ENCODE measurements around the gene ENOPH1.
"Not testable (repeated sequence)": the region's sequence is repeated elsewhere in the genome, so short reads cannot be mapped to it uniquely, and the experiment has no call there.

The ENOPH1 gene

GRCh38 chr4:82473621-82474164 lies 43.3 kb downstream of the ENOPH1 start:
- no peak for DNase-seq

- DNase-seq, result not testable (repeated sequence)
Measured at GRCh38 chr4:82475931-82476330, 45.5 kb downstream of the ENOPH1 start.

GRCh38 chr4:82477469-82477868 lies 47.1 kb downstream of the ENOPH1 start:
- not testable (repeated sequence) for DNase-seq

- no peak for DNase-seq
Measured at GRCh38 chr4:82479562-82479961, 49.2 kb downstream of the ENOPH1 start.

- DNase-seq, result no peak
Measured at GRCh38 chr4:82480771-82481505, 50.5 kb downstream of the ENOPH1 start.

- DNase-seq, result no peak
Measured at GRCh38 chr4:82481506-82481840, 51.1 kb downstream of the ENOPH1 start.

- DNase-seq, result no peak
Measured at GRCh38 chr4:82482387-82482786, 52.0 kb downstream of the ENOPH1 start.

GRCh38 chr4:82484996-82485783 lies 54.8 kb downstream of the ENOPH1 start:
- DNase-seq, result no peak

GRCh38 chr4:82489076-82489475 lies 58.7 kb downstream of the ENOPH1 start:
- DNase-seq, result no peak

- DNase-seq, result no peak
Measured at GRCh38 chr4:82489987-82490386, 59.6 kb downstream of the ENOPH1 start.

- no peak for DNase-seq
Measured at GRCh38 chr4:82491251-82491960, 61.0 kb downstream of the ENOPH1 start.

GRCh38 chr4:82493721-82494425 lies 63.5 kb downstream of the ENOPH1 start:
- DNase-seq, result no peak

- DNase-seq, result no peak
Measured at GRCh38 chr4:82495666-82496065, 65.3 kb downstream of the ENOPH1 start.

- DNase-seq, result no peak
Measured at GRCh38 chr4:82496349-82496748, 66.0 kb downstream of the ENOPH1 start.

GRCh38 chr4:82499738-82500434 lies 69.5 kb downstream of the ENOPH1 start:
- DNase-seq, result peak; percentile 35

GRCh38 chr4:82500435-82501153 lies 70.2 kb downstream of the ENOPH1 start:
- DNase-seq, result no peak

- DNase-seq, result no peak
Measured at GRCh38 chr4:82501154-82501442, 70.7 kb downstream of the ENOPH1 start.

GRCh38 chr4:82508011-82508410 lies 77.6 kb downstream of the ENOPH1 start:
- DNase-seq, result no peak

GRCh38 chr4:82508806-82509428 lies 78.5 kb downstream of the ENOPH1 start:
- DNase-seq, result no peak

- no peak for DNase-seq
Measured at GRCh38 chr4:82510216-82510615, 79.8 kb downstream of the ENOPH1 start.

All from NCI-H1694 (cell line).